ENCODE data around the gene NBEA. TPM values are rescaled to one million over a fixed set of nuclear protein-coding genes. Genes with fewer than 3 reads are reported as not detected.

Gene NBEA
- polyA plus RNA-seq, 2 of the 4 experiments (the other 2 are of a cell fraction): 3.5 to 11.8 TPM

DNA sequence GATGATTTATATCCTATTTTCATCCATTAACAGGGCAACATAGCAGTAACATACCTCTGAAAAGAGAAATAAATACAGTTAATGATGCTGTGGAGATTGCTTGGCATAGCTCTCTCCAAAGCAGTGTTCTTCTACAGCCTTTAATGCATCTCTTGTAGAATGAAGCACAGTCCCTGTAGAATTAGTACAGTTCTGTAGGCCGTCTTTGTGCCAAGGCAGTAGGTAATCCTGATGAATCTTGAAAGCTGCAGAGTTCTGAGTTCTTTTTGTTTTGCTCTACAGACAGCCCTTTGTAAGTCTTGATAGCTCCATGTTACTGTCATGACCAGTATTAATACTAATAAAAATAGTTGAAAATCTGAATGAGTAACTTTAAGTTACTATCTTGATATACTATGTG is 350.3 kb downstream of the NBEA start:
- 93% methylated on average over 1 of the region's 1 CpG for WGBS (ENCODE audit: missing lambda C conversion rate)
- CTCF ChIA-PET: no interaction called here
- FAIRE-seq (no peak), ATAC-seq (no peak), DNase-seq (ENCODE audit: low read depth in 1 of 2, low spot score in 1 of 2) (no peak)
- Histone ChIP-seq H3K4me3 (no peak overlapping the region), H3K9me3 (no peaks in the 10 kb centered on the region), H3K4me2 (no peak overlapping the region), H3K4me1 (no peaks in the 10 kb centered on the region), H3K27ac (no peak overlapping the region)
- TF ChIP-seq MAZ (IDR thresholded peaks at IDR 0.05; ENCODE audit: borderline replicate concordance, low read depth, low read length) (no peak), KDM1A (IDR thresholded peaks at IDR 0.05; ENCODE audit: low read depth) (no peak), JUN (IDR thresholded peaks at IDR 0.05) (no peak), RNF2 (IDR thresholded peaks at IDR 0.05; ENCODE audit: borderline replicate concordance, low read depth) (no peak), ATOH8 (CRISPR knock-in tag; IDR thresholded peaks at IDR 0.05; ENCODE audit: low read depth) (no peak), ESRRA (IDR thresholded peaks at IDR 0.05; ENCODE audit: borderline replicate concordance, low read length) (no peak), RAD21 (conservative IDR thresholded peaks at IDR 0.05 in 1 of 2, IDR thresholded peaks at IDR 0.05 in 1 of 2) (no peak), TFCP2L1 (CRISPR knock-in tag; IDR thresholded peaks at IDR 0.05) (no peak), CEBPB (IDR thresholded peaks at IDR 0.05) (no peak), GATA3 (IDR thresholded peaks at IDR 0.05; ENCODE audit: borderline replicate concordance) (no peak)
- TF ChIP-seq, protein P1, sequence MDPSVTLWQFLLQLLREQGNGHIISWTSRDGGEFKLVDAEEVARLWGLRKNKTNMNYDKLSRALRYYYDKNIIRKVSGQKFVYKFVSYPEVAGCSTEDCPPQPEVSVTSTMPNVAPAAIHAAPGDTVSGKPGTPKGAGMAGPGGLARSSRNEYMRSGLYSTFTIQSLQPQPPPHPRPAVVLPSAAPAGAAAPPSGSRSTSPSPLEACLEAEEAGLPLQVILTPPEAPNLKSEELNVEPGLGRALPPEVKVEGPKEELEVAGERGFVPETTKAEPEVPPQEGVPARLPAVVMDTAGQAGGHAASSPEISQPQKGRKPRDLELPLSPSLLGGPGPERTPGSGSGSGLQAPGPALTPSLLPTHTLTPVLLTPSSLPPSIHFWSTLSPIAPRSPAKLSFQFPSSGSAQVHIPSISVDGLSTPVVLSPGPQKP (IDR thresholded peaks at IDR 0.05; ENCODE audit: low read depth, low read length): no peak
- TF ChIP-seq, protein P2, sequence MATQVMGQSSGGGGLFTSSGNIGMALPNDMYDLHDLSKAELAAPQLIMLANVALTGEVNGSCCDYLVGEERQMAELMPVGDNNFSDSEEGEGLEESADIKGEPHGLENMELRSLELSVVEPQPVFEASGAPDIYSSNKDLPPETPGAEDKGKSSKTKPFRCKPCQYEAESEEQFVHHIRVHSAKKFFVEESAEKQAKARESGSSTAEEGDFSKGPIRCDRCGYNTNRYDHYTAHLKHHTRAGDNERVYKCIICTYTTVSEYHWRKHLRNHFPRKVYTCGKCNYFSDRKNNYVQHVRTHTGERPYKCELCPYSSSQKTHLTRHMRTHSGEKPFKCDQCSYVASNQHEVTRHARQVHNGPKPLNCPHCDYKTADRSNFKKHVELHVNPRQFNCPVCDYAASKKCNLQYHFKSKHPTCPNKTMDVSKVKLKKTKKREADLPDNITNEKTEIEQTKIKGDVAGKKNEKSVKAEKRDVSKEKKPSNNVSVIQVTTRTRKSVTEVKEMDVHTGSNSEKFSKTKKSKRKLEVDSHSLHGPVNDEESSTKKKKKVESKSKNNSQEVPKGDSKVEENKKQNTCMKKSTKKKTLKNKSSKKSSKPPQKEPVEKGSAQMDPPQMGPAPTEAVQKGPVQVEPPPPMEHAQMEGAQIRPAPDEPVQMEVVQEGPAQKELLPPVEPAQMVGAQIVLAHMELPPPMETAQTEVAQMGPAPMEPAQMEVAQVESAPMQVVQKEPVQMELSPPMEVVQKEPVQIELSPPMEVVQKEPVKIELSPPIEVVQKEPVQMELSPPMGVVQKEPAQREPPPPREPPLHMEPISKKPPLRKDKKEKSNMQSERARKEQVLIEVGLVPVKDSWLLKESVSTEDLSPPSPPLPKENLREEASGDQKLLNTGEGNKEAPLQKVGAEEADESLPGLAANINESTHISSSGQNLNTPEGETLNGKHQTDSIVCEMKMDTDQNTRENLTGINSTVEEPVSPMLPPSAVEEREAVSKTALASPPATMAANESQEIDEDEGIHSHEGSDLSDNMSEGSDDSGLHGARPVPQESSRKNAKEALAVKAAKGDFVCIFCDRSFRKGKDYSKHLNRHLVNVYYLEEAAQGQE (IDR thresholded peaks at IDR 0.05): no peak
- POLR2A ChIA-PET: no interaction called here

DNA sequence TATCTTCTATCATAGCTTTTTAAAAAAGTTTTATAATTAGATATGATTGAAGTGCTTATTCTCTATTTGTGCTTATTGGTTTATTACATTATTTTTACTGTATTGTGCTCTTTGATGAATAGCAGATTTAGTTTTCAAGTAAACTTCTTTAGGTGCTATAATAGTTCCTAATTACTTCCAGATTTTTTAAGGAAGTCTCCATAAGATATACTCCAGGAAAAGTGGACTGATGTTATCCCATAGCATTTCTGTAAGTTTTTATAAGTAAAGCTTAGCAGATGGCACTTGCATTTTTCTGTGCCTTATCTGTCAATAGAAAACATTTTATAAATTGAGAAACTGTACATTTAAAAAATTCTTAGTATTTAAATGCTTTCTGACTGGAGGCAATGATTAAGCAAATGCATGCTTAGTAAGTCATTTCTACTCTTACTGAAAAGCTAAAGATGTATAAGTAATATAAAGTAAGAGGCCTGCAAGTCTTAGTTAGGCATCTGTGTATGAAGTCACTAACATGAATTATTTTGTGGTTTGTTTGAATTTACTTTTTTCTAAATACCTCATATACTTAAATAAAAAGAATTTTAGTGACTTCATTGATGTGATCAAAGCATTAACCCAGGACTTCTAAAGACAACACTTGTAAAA is 351.6 kb downstream of the NBEA start:
- H3K4me3 ChIP-seq: no peak overlapping the region
- H3K9me3 ChIP-seq: no peaks in the 10 kb centered on the region
- ChIA-PET POLR2A (no interaction called here), CTCF (no interaction called here)
- DNase-seq (ENCODE audit: low read depth in 1 of 2, low spot score in 1 of 2) (no peak), FAIRE-seq (no peak), ATAC-seq (no peak)
- no peak overlapping the region for H3K4me2 ChIP-seq
- no peaks in the 10 kb centered on the region for H3K4me1 ChIP-seq
- no peak overlapping the region for H3K27ac ChIP-seq
- TF ChIP-seq, protein P1 (IDR thresholded peaks at IDR 0.05; ENCODE audit: low read depth, low read length): no peak
- TF ChIP-seq, protein P3, sequence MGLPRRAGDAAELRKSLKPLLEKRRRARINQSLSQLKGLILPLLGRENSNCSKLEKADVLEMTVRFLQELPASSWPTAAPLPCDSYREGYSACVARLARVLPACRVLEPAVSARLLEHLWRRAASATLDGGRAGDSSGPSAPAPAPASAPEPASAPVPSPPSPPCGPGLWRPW (IDR thresholded peaks at IDR 0.05): no peak
- no peak for TF ChIP-seq RNF2 (IDR thresholded peaks at IDR 0.05; ENCODE audit: borderline replicate concordance, low read depth)
- no peak for TF ChIP-seq POLR2AphosphoS2 (conservative IDR thresholded peaks at IDR 0.05; ENCODE audit: low read length)
- TF ChIP-seq, protein P4, sequence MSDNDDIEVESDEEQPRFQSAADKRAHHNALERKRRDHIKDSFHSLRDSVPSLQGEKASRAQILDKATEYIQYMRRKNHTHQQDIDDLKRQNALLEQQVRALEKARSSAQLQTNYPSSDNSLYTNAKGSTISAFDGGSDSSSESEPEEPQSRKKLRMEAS (IDR thresholded peaks at IDR 0.05): no peak
- no peak for TF ChIP-seq HOXA7 (CRISPR knock-in tag; IDR thresholded peaks at IDR 0.05)
- no peak for TF ChIP-seq EHMT2 (IDR thresholded peaks at IDR 0.05; ENCODE audit: low read depth)
- no peak for TF ChIP-seq FOSB (CRISPR knock-in tag; IDR thresholded peaks at IDR 0.05)
- TF ChIP-seq SREBF2 (IDR thresholded peaks at IDR 0.05): no peak
- no peak for TF ChIP-seq PHF8 (IDR thresholded peaks at IDR 0.05; ENCODE audit: borderline replicate concordance, low read depth)
- no peak for TF ChIP-seq CBX8 (IDR thresholded peaks at IDR 0.05)
- TF ChIP-seq RCOR1 (IDR thresholded peaks at IDR 0.05; ENCODE audit: low read depth, low read length): no peak
- TF ChIP-seq EHF (CRISPR knock-in tag; IDR thresholded peaks at IDR 0.05): no peak

Data from A549 (cell line).